Measurements from ENCODE around the gene BTBD17.
A peak's percentile ranks its signal among the peaks of the same experiment; 100 is the strongest.

Gene BTBD17

DNA sequence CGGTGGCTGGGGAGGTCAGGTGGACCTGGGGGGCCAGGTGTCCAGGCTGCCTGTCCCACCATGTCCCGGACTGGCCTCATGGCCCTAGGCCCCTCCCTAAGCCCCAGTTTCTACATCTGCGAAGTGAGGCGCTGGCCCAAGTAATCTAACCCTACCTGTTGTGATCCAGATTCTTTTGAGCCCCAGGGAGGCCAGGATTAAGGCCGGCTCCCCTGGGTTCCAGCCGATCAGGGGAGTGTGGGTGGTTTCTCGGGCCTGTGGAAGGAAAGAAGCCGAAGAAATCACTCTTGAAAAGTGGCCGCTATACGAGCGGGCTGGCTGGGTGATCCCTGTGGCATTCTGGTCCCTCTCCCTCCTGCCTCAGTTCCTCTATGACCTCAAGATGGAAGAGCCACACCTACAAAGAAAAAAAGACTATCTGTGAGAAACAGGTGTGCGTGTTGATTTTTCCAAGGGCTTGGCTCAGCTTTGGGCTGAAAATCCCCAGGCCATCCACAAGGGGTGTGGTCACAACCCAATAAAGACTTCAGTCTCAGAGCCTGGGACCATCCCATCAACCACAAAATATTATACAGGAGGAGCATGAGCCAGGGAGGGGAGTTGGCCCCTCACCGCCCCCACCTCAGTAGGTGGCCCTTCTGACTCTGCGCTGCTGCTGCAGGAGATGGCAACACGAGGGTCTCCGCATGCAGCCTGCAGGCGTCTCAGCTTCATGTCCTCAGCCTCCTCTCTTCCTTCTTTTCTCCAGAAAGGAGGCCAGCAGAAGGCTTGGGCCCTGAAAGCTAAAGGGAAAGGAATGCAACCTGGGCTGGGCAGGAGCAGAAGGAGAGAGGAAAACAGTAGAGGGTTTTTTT, 25.9 kb upstream of the BTBD17 start:
- DNase-seq, result no peak

DNA sequence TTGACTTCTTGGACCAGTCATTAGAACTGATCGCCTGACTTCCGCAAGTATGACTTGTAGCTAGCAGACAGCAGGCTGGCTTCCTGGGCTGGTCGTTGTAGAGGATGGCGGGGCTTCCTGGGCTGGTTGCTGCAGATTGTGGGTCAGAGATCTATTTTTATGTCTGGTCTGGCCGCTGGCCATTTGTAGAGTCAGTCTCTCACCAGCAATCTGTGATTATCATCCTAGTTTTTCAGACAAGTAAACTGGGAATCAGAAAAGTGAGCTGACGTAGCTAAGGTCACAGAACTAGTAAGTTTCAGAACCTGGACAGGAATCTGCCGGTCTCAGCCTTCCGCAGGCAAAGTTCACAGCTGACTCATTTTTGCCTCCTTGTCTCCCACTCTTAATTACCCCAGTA, 24.7 kb upstream of the BTBD17 start:
- no peak for DNase-seq

DNA sequence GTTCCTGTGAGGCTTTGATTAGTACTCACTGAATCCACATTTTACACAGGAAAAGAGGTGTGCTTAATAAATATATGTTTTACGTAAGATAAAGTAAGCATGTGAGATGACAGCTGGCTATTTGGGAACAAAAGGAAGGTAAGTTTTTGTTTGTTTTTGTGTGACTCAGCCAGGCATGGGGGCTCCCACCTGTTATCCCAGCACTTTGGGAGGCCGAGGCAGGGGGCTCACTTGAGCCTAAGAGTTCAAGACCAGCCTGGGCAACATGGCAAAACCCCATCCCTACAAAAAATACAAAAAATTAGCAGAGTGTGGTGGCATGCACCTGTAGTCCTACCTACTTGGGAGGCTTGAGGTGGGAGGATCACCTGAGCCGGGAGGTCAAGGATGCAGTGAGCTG, 23.5 kb upstream of the BTBD17 start:
- DNase-seq, result no peak

DNA sequence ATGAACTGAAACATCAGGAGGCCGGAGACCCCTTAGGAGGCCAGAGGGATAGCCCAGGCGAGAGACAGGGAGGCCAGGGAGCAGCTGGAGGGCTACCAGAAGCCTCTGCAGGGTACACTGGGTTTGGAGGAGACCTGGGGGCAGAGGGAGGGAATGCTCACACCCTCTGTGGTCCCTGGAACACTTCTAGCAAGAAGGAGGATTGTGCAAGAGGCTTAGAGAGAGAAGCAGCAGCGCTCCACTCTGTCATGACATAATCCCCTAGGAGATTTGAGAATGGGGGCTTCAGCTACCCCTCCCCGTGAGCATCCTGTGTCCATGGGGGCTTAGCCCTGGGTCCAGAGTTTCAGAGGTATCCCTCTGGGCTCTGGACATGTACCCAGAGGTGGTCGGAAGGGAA, 21.5 kb upstream of the BTBD17 start:
- DNase-seq, result no peak

DNA sequence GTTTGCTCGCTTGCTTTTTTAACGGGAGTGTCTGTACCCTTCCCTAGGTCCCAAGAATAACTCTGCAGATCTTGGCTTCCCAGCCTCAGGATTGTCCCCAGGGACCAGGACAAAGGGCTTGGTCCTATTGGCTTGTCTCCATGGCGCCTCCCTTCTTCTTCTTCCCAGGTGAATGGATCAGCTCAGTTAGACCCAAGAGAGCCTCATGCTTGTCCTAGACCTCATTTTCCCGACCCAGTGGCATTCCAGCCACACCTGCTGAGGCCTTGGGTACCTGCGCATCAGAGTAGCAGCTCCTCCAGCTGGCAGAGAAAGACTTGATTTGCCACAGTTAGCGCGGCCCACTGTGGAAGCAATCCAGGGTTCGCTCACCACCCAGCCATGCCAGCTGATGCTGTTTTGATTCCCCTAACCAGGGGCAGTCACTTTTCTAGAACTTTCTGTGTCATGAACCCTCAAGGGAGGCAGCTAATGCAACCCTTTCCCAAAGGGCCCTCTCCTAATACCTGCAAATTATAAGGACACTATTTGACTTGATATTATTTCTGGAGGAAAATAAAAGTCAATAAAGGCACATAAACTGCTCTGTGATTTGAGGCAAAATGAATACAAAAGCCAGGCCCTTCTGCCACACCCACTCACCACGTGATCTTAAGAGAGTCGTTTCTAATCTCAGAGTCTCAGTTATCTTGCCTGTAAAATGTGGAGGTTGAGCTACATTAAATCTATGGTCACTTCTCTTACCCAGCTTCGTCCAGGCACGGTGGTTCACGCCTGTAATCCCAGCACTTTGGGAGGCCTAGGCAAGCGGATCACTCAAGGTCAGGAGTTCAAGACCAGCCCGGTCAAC, 19.5 kb upstream of the BTBD17 start:
- no peak for DNase-seq

DNA sequence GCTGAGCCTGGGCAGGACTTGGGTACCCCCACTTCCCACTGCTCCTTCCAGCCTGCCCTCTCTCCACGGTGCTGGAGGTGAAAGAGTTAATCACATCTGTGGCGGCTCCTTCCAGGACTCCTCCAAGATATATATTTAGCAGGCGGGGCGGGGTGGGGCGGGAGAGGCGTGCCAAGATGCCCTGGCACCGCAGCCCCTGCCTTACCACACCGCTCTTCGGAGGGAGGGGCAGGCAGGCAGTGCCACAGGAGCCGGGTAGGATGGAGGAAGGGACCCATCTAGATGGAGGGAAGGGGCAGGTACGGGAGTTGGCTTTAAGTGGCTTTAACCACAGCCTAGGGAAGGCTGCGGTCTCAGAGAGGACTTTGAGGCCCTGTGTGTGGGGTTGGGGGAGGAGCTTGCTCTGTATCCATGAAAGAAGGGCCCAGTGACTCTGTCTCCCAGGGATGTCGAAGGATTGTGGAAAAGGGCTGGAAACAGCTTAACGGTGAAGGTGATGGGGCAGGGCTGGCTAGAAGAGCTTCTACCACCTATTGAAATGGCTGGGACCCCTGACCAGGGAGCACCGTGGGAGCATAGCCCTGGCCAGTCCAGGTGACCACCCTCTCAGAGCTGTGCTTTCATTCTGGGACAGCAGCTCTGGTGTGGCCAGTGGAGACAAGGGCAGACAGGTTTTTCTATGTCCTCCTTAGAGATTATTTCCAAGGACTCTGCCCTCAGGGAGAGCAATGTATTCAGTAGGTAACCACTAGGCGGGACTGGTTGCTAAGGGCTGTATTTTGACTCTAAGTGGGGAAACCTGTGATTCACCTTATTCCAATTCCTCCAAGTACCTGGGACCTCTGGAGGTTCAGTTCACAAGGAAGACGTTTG, 18.7 kb upstream of the BTBD17 start:
- no peak for DNase-seq

DNA sequence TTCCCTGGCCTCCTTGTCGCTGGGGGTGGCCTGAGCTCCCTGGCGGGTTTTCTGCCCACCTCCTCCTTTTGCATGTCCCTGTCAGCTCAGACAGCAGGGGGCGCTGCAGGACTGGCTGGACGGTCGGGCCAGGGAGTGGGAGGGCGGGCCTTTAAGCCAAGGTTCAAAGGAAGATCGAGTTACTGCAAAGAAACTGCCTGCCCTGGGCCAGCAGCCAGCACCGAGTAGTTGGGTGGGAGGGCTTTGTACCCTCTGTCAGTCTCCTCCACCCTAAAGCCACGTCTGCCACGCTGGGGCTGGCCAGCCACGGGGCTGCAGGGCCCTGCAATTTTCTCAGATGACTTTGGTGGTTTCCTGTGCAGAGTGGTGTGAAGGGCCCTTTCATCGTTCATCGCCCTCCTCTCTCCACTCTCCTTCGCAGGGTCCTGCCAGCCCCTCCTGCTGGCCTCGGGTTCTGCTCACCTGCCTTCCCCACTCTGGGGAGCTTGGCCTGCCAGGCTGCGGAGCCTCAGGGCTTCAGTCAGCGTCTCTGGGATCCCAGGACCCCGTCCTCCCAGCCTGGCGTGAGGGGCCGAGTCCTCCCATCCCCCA, 17.9 kb upstream of the BTBD17 start:
- DNase-seq, result peak; percentile 42

DNA sequence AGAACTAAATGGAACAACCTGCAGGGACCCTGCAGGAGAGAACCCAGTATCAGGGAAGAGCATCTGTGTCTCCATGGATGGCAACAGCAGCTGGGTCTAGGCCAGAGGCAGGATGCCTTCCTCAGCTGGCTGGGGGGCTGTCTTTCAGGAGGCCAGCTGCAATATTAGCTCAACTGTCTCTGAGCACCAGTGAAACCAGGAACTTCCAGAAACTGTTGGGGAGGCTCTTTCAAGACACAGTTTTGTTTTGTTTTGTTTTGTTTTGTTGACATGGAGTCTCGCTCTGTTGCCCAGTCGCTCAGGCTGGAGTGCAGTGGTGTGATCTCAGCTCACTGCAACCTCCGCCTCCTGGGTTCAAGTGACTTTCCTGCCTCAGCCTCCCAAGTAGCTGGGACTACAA, 13.2 kb upstream of the BTBD17 start:
- DNase-seq, result no peak

DNA sequence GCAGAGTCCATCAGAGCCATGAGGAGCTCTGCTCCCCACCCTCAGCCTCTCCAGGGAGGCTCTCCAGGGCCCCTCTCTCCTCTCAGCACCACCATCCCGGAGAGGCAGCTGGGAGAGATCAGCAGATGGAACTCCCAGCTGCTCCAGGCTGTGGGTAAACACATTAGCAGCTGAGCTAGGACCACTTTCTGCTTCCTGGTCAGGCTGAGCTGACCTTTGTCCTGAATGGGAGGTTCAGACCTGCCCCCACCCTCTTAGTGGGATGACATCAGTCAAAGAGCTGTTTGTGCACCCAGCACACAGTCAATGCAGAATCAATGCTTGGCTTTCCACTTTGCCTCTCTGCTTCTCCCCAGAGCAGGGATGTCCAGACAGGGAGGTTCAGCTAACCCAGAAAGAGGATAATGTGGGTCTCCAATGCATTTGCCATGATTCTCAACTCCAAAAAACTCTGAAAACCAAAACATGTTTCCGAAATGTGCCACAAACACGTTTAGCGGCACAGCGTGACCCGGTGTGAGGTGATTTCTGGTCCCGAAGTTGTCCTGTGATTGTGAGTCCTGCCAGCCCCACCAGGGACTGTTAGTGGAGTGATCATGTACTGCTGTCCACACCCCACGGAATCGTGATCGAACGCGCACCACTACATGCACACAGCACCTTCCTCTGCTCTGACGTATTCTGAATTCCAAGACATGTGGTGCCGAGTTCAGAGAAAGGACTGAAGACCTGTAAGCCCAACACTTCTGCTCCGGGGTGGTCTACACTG, 12.4 kb upstream of the BTBD17 start:
- no peak for DNase-seq

DNA sequence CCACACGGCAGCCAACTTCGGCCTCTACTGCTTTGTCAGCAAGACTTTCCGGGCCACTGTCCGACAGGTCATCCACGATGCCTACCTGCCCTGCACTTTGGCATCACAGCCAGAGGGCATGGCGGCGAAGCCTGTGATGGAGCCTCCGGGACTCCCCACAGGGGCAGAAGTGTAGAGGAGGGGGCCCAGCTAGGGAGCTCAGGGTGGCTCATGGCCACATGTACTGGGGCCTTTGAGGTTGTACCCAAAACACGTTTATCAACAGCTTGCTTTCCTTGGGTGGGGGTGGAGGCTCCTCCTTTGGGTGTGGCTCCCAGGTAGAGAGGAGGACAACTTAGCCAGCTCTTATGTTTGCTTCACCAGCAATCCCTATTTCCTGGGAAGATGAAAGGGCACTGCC, 10.8 kb upstream of the BTBD17 start:
- DNase-seq, result no peak

DNA sequence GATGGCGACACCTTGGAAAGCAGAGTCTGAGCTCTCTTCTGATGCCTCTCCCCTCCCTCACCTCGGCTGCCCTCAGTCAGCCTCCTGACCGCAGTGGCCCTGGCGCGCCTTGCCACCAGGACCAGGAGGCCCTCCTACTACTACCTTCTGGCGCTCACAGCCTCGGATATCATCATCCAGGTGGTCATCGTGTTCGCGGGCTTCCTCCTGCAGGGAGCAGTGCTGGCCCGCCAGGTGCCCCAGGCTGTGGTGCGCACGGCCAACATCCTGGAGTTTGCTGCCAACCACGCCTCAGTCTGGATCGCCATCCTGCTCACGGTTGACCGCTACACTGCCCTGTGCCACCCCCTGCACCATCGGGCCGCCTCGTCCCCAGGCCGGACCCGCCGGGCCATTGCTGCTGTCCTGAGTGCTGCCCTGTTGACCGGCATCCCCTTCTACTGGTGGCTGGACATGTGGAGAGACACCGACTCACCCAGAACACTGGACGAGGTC, 10.0 kb upstream of the BTBD17 start:
- no peak for DNase-seq

DNA sequence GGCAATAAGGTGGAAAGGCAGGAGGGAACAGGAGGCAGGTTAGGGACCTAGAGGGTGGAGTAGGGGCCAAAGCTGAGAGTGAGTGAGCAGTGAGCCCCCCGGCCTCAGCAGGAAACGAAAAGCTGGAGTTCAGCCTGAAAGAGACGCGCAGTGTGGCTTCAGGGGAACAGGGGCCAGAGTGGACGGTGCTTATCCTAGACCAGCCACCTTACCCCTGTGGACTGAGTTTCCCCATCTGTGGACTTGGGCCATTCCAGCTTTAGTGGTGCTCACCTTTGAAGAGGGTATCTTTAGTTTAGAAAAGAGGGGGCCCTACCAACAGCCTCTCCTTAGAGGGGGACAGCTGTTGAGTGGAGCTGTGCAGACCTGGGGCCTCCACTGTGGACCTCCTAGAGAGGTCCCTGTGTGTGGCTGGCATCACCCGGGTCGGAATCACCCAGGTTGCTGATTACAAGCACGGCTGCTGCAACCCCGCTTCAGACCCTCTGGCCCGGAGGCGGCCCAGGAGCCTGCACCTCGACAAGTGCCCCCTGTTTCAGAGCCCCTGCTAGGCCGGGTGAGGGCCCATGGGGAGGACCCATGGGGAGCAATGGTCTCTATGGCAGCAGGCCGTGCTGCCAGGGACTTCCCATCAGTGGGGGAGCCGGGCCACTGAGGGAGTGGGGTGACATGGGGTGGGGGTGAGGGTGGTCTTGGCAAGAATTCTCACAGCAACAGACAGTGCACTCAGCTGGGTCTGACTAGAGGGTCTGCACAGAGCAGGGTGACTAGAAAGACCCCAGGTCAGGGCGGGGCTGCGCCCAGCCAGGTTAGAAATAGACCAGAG, 8.2 kb upstream of the BTBD17 start:
- no peak for DNase-seq

DNA sequence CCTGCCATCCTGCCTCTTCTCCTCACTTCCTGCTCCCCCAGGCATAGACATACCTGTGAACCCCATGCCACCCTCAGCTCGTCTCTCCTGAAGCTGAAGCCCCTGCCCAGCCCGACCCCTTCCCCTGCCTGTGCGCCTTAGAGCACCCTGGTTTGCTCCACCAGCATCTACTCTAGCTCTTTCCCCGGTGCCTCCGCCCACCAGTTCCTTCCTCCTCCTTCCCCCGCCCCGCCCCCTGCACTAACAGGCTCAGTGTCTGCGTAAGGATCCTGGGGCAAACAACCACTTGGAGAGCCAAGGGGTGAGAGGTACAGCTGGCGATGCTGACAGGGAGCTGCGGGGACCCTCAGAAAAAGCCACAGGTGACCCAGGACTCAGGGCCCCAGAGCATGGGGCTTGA, 7.6 kb upstream of the BTBD17 start:
- peak; percentile 25 for DNase-seq

DNA sequence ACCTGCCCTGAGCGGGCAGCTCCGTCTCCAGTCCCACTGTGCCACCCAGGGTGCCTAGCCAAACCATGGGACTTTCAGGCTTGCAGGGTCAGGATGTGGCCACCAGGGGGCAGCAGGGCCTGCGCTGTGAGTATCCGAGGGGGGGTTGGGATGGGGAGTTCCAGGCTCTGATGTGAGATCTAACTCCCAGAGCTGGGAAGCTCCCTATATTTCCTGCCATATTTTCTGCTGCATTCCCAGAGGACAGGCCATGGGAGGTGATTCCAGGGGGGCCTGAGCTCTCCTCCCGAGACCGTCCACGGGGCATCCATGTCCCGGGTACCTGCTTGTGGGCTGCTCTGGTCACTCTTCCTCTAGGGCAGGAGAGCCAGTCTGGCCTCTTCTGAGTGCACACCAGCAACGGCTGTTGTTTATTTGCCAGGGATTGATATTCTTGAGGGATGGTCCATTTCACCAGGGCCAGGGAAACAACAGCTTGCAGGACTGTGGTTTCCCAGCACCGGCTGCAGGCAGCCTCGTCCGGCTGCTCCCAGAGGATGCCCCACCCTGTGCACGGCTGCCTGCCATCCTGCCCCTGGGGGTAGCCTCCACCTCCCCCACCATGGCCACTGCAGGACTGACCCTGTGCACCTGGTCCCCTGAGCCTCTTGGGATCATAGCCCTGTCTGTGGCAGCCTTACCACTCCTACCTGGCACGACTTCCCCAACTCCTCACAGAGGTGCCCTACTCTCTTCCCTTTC, 6.8 kb upstream of the BTBD17 start:
- peak; percentile 58 for DNase-seq

DNA sequence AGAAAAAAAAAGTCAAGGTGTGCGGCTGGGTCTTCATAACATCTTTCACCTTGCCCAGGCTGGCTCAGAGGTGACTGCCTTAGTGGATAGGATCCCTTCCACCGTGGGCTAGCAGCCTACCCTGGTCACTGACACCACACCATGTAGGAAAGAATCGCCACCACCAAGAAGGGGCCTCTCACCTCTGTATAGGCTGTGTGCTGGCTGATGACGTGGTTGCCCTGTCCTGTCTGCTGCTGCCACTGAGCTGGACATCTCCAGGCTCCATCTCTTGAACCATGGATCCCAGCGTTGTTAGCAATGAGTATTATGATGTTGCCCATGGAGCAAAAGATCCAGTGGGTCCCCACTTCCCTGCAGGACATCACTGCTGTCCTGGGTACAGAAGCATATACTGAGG, 5.5 kb upstream of the BTBD17 start, which contains the start of gene GPR142:
Gene GPR142 (plus strand): TSS at position 301 of the 400 bp plus-strand sequence. CDS start 2,035 bp downstream, outside the sequence.
- DNase-seq, result no peak

DNA sequence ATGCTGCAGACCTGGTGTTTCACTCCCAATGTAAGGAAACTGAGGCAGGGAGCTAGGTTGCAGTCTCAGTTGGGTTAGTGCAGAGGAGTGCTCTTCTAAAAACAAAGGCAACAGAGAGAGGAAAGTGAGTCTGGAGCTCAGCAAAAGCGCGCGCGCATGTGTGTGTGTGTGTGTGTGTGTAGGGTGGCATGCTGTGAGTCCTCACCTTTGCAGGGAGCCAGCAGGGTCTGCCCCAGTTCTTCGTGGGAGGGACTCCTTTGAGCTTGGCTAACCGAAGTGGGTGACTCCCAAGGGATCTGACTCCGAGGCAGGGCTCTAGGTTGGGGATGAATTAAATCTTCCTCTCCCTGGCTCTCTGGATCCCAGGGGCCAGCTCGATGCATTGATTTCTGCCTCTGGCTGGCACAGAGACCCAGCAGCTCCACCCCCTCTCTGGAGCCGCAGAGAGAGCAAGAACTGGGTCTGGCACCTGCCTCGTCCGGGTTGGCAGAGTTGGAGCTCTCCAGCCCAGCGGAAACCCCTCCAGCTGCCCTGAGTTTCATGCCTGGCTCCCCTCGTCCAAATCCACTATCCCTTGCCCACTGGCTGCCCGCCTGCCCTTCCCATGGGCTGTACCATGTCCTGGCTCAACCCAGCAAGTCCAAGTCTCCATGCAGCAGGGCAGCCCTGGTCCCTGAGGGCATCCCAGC, 1.3 kb upstream of the BTBD17 start:
- no peak for DNase-seq

DNA sequence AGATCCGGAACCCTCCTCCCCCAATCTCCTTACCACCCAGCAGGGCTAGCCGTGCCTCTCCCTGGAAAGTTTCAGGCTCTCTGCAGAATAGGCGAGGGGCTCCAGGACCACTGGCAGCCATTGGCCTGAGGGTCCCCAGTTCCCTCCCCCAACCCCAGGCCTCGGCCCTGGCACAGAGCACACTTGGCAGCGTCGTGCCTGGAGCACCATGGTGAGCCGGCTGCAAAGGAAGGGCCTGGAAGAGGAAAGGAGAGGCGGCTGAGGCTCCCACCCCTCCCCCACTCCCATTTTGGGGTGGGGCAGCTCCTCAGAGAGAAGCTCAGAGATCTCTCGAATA, 369 bp upstream of the BTBD17 start:
- DNase-seq, result no peak

DNA sequence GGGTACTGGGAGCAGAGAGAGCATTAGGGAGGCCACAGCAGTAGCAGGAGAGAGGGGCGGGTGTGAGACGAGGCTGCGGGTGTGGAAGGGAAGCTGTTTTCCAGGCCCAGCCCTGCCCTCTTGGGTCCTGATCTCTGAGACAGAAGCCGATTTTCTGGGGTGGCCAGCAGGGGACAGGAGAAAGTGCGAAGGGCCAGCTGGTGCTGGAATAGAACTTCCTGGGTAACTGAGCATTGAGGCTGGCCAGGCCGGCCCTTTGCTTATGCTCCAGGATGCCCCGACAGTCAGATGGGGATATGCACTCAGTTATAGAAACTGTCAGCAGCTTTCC, 804 bp downstream of the BTBD17 start:
- no peak for DNase-seq

DNA sequence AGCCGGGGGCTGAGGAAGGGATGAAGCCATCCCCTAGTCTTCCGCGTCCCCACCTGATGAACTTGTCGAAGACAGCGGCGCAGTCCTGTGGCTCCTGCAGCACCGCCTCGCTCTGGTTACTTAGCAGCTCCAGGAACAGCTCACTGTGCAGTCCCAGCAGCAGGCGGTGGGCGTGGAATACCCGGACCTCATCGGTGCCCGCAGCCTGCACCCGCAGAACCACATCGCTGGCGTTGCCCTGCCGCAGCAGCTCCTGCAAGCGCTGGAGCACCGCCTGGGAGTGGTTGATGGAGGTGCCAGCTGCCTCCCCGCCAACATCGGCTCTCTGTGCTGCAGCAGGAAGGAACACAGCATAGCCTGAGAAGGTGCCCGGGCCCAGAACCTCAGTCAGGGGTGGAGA, 1.8 kb downstream of the BTBD17 start:
- DNase-seq, result no peak

DNA sequence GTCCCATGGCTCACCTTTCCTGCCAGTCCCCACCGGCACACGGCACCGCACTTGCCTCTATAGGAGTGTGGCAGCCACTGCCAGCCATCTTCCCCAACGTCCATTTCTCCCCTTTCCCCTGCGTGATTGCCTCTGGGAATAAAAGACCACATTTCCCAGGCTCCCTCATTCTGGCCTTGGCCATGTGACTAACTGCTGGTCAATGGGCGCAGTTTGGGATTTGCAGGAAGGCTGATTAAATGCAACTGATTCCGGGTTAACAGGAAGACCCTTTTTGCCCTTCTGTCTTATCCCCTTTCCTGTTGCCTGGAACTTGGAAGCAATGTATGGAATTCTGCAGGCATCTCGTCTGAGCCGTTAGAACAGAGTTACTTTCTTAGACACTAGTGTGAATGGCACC, 3.0 kb downstream of the BTBD17 start:
- no peak for DNase-seq
